Brain microvascular endothelial cell (primary cell): ENCODE data around the gene RSPH1.

ENCODE experiments used
- DNase-seq: peaks from one replicate; pipeline ENCODE4 v3.0.0-alpha.2; 2020
- H3K27ac ChIP-seq: fragments of 250-450 bp; sonication (Bioruptor Pico); 2 replicates; pipeline ENCODE4 v1.5.1; 2020; ENCODE audit warnings: mild to moderate bottlenecking, moderate library complexity
- H3K27me3 ChIP-seq: fragments of 250-450 bp; sonication (Bioruptor Pico); replicated peaks from 2 replicates; pipeline ENCODE4 v1.5.1; 2020; ENCODE audit warnings: mild to moderate bottlenecking
- H3K36me3 ChIP-seq: fragments of 250-450 bp; sonication (Bioruptor Pico); replicated peaks from 2 replicates; pipeline ENCODE4 v1.5.1; 2020; ENCODE audit warnings: mild to moderate bottlenecking
- H3K4me3 ChIP-seq: 2 replicates; pipeline ENCODE4 v1.5.1; 2011; ENCODE audit warnings: low read depth, mild to moderate bottlenecking, control low read depth, low read length, moderate library complexity
- CTCF ChIP-seq: IDR thresholded peaks from 2 replicates; pipeline ENCODE4 v1.5.1; 2011; ENCODE audit warnings: low read depth, mild to moderate bottlenecking, moderate library complexity, low read length, control low read depth, inconsistent platforms; ENCODE audit errors: missing control alignments
- in situ Hi-C: cut with HindIII; loops from 2 replicates; pipeline ENCODE4 v1.10.0; 2017; ENCODE audit warnings: low sequenced_read_pairs, low pct_ligation_motif_present

The RSPH1 gene

GRCh38 chr21:42524341-42525028, 28.5 kb upstream of the RSPH1 start:
- peak; percentile 15 for DNase-seq
- no peak overlapping the region for H3K27ac ChIP-seq
- TF ChIP-seq CTCF, result no peak
- H3K27me3 ChIP-seq, result no peaks in the 10 kb centered on the region
- no peaks in the 10 kb centered on the region for H3K36me3 ChIP-seq
- in situ Hi-C loops, result no loop called here
- H3K4me3 ChIP-seq, result peak overlapping the region; percentile 22

- Histone ChIP-seq H3K27me3 (no peaks in the 10 kb centered on the region), H3K4me3 (no peak overlapping the region), H3K36me3 (no peaks in the 10 kb centered on the region), H3K27ac (no peak overlapping the region)
- in situ Hi-C loops, result no loop called here
- TF ChIP-seq CTCF, result no peak
- no peak for DNase-seq
Observed at GRCh38 chr21:42523941-42524340, 27.9 kb upstream of the RSPH1 start.

GRCh38 chr21:42523211-42523610, 27.2 kb upstream of the RSPH1 start:
- H3K27me3 ChIP-seq, result no peaks in the 10 kb centered on the region
- H3K36me3 ChIP-seq, result no peaks in the 10 kb centered on the region
- in situ Hi-C loops, result no loop called here
- H3K27ac ChIP-seq, result no peak overlapping the region
- DNase-seq, result no peak
- H3K4me3 ChIP-seq, result no peak overlapping the region
- TF ChIP-seq CTCF, result no peak

- TF ChIP-seq CTCF, result no peak
- no peaks in the 10 kb centered on the region for H3K36me3 ChIP-seq
Observed at GRCh38 chr21:42522771-42523170, 26.7 kb upstream of the RSPH1 start.

GRCh38 chr21:42522271-42522670, 26.2 kb upstream of the RSPH1 start:
- Histone ChIP-seq H3K27me3 (no peaks in the 10 kb centered on the region), H3K27ac (no peak overlapping the region), H3K36me3 (no peaks in the 10 kb centered on the region), H3K4me3 (no peak overlapping the region)
- in situ Hi-C loops, result no loop called here
- TF ChIP-seq CTCF, result no peak
- no peak for DNase-seq

More at GRCh38 chr21:42522771-42523170, 26.7 kb upstream of the RSPH1 start:
- in situ Hi-C loops, result no loop called here
- Histone ChIP-seq H3K27me3 (no peaks in the 10 kb centered on the region), H3K4me3 (no peak overlapping the region), H3K27ac (no peak overlapping the region)
- no peak for DNase-seq

- in situ Hi-C loops, result no loop called here
Observed at GRCh38 chr21:42521805-42522204, 25.8 kb upstream of the RSPH1 start.

More at GRCh38 chr21:42521805-42522204, 25.8 kb upstream of the RSPH1 start:
- Histone ChIP-seq H3K27me3 (no peaks in the 10 kb centered on the region), H3K4me3 (no peak overlapping the region), H3K27ac (no peak overlapping the region), H3K36me3 (no peaks in the 10 kb centered on the region)
- TF ChIP-seq CTCF, result no peak
- DNase-seq, result no peak
